ENCODE data around the gene ZNF557.
A peak's percentile ranks its signal among the peaks of the same experiment; 100 is the strongest.

ZNF557 gene

DNA sequence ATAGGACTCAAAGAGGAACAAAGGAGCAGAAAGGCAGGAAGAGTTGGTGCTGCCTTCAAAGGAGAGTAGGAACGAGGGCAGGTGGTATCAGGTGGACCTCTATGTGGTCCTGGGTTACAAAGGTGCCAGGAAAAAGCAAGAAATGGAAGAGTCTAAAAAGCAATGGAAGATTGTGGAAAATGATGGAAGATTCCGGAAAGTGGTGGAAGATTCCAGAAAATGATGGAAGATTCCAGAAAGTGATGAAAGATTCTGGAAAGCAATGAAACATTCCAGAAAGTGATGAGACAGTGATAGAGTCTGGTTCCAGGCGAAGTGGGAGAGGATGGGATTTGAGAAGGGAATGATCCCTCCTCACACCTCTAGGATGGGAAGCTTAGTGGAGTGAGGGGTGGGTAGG, 55.3 kb downstream of the ZNF557 start:
- DNase-seq, result no peak

DNA sequence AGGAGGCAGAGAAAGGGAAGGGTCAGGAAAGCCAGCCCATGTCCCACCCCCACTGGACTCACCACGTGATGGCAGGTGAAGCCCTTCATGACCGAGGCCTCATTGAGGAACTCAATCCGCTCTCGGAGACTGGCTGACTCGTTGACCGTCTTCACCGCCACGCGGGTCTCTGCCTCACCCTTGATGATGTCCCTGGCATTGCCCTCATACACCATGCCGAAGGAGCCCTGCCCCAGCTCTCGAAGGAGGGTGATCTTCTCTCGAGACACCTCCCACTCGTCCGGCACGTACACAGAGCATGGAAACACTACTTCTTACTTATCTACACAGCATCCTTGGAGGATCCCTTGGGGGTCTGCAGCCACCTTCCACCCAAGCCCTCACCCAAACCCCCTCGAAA, 55.7 kb downstream of the ZNF557 start:
- peak in 1 of 56 donors; percentile 32 for DNase-seq

DNA sequence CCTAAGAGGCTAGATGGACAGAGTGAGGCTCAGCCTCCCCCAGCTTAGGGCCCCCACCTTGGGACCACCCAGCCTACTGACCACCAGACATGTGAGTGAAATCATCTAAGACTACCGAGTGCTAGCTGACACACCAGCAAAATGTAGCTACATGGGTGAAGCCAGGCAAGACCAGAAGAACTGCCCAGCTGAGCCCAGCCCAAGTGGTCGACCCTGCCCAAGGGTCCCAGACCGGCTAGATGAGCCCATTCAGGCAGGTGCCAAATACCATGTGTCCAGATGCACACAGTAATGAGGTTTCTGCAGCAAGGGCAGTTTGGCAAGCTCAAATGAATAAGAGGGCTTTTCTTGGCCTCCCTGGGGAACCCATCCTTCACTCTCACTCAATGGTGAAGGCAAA, 56.6 kb downstream of the ZNF557 start:
- DNase-seq, result no peak

DNA sequence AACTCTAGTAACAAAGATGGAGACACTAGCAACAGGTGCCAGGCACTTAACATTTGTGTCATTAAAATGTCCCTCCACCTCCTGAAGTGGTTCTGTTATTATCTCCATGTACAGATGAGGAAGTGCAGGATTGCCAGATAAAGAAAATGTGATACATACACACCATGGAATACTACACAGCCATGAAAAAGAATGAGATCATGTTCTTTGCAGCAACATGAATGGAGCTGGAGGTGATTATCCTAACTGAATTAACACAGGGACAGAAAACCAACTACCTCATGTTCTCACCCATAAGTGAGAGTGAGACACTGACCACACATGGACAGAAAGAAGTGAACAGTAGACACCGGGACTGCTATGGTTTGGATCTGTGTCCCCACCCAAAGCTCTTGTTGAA, 60.5 kb downstream of the ZNF557 start:
- no peak for DNase-seq

DNA sequence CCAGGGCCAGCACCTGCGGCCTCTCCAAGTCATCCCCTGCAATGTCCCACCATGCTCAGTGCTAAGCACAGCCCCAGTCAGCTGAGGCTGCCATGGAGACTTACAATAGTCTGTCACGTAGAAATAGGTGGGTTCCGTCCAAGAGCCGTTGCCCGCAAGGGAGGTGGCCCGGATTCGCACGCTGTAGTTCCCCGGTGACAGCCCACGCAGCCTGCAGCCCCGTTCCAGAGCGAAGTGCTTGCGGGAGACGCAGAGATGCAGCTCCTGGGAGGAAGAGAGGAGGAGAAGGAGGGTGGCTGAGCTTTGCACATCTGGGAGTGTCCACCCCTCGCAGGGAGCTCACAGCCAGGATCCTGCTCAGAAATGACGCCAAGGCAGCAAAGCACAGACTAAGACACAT, 62.6 kb downstream of the ZNF557 start:
- DNase-seq, result no peak

DNA sequence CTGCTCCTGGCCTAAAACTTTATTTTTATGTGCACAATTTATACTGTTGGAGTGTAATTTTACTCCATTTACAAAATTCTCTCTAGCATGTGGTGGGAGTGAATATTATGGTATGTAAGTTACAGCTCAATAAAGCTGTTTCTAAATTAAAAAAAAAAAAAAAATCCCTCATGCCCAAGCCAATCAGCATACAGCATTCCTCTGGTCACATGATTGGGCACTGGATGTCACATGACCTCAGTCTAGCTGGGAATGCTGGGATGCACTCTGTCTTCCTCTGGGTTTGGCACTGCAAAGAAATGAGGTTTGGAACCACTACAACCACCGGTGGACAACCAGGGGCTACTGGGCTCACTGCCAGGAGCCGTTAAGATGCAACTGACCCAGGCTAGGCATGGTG, 67.6 kb downstream of the ZNF557 start:
- no peak for DNase-seq

Data from amygdala (tissue), 56 donors.